AG04449 (cell line): ENCODE results near the gene ASCC1.
"Not testable (repeated sequence)": the region's sequence is repeated elsewhere in the genome, so short reads cannot be mapped to it uniquely, and the experiment has no call there.

Source experiments
- CTCF ChIA-PET: fragments of 350-600 bp; formaldehyde crosslinking; extraction: SDS; loops from one replicate; lab custom pipeline; 2021; ENCODE audit warnings: antibody characterized with exemption; lab: Yijun Ruan, JAX
- POLR2A ChIA-PET: fragments of 400-600, 350-600 bp; formaldehyde crosslinking; extraction: SDS; loops from one replicate; lab custom pipeline; 2020; ENCODE audit warnings: antibody characterized with exemption, inconsistent platforms; lab: Yijun Ruan, JAX
- DNase-seq: peaks from one replicate; pipeline ENCODE4 v3.0.0-alpha.2; 2010; ENCODE audit warnings: low read depth, low spot score
- H3K4me3 ChIP-seq: 2 replicates; pipeline ENCODE4 v1.5.1; 2011; ENCODE audit warnings: low read depth, mild to moderate bottlenecking, control low read depth, low read length
- CTCF ChIP-seq: IDR thresholded peaks from one replicate; pipeline ENCODE4 v1.5.1; 2011; ENCODE audit warnings: mild to moderate bottlenecking, moderate library complexity, low read length, control low read depth, inconsistent platforms; ENCODE audit not compliant: insufficient read depth; ENCODE audit errors: missing control alignments

The ASCC1 gene

GRCh38 chr10:72228318-72228751 is 12.3 kb upstream of the ASCC1 start:
- H3K4me3 ChIP-seq, result no peak overlapping the region
- DNase-seq, result no peak
- ChIA-PET CTCF (interaction anchor here (0.6 to 2.0 kb wide), 6 partner anchors 10 to 332 kb away, joined by 3 to 11 read pairs (median 4); no protein-coding TSS in a partner anchor), POLR2A (no interaction called here)
- no peak for TF ChIP-seq CTCF

GRCh38 chr10:72227826-72228225 is 11.8 kb upstream of the ASCC1 start:
- DNase-seq, result no peak
- ChIA-PET POLR2A (no interaction called here), CTCF (interaction anchor here (1.7 to 1.9 kb wide), 2 partner anchors 102 to 109 kb away, joined by 6 to 8 read pairs; no protein-coding TSS in a partner anchor)
- TF ChIP-seq CTCF, result no peak
- no peak overlapping the region for H3K4me3 ChIP-seq

GRCh38 chr10:72226418-72227027 is 10.4 kb upstream of the ASCC1 start:
- H3K4me3 ChIP-seq, result no peak overlapping the region
- ChIA-PET CTCF (interaction anchor here (0.8 to 9.3 kb wide), 7 partner anchors 10 to 330 kb away, joined by 3 to 74 read pairs (median 8); partner anchors contain the start of genes ANAPC16 and ASCC1), POLR2A (no interaction called here)
- no peak for DNase-seq
- no peak for TF ChIP-seq CTCF

GRCh38 chr10:72224191-72224590 is 8.1 kb upstream of the ASCC1 start:
- POLR2A ChIA-PET, DNase-seq, H3K4me3 ChIP-seq: not testable (repeated sequence)
- CTCF ChIA-PET, result interaction anchor here (0.8 to 9.3 kb wide), 18 partner anchors 9 to 328 kb away, joined by 3 to 77 read pairs (median 4); partner anchors contain the start of genes ANAPC16, ASCC1 and DDIT4

GRCh38 chr10:72223743-72224101 is 7.6 kb upstream of the ASCC1 start:
- POLR2A ChIA-PET, result no interaction called here
- DNase-seq, result no peak

GRCh38 chr10:72221278-72221677 is 5.2 kb upstream of the ASCC1 start:
- no peak for DNase-seq
- TF ChIP-seq CTCF, result no peak
- ChIA-PET CTCF (interaction anchor here (0.6 to 9.3 kb wide), 15 partner anchors 22 to 489 kb away, joined by 3 to 77 read pairs (median 4); partner anchors contain the start of gene DDIT4), POLR2A (no interaction called here)
- H3K4me3 ChIP-seq, result no peak overlapping the region

More at GRCh38 chr10:72223743-72224101, 7.6 kb upstream of the ASCC1 start:
- no peak overlapping the region for H3K4me3 ChIP-seq
- TF ChIP-seq CTCF, result no peak
- CTCF ChIA-PET, result interaction anchor here (0.8 to 9.3 kb wide), 19 partner anchors 8 to 328 kb away, joined by 3 to 77 read pairs (median 5); partner anchors contain the start of genes ANAPC16, ASCC1 and DDIT4

GRCh38 chr10:72220637-72221036 is 4.6 kb upstream of the ASCC1 start:
- H3K4me3 ChIP-seq, result no peak overlapping the region
- ChIA-PET POLR2A (no interaction called here), CTCF (interaction anchor here (0.6 to 9.3 kb wide), 13 partner anchors 23 to 324 kb away, joined by 3 to 77 read pairs (median 4); no protein-coding TSS in a partner anchor)
- no peak for DNase-seq
- no peak for TF ChIP-seq CTCF
